Measurements from ENCODE around the gene PKNOX2.

The PKNOX2 gene

GRCh38 chr11:125358254-125358840 lies 193.8 kb downstream of the PKNOX2 start:
- no peak for DNase-seq (ENCODE audit: low spot score)

DNA sequence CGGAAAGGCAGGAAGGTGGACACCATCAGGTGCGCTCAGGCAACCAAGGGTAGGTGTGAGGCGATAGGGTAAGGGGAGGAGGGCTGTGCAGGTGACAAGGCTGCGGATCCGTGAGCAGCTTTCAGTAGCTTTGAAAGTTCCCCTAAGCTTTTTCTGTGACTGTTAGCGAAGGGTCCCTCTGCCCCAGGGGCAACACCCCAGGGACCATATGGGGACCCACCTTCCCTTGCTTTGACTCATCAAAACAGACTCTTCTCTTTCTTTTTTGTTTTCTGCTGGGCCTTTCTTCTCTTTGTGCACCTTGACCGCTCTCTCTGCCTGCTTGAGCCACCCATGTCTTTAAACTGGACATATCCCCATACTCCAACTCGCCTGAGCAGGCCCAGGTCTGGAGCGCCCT lies 194.6 kb downstream of the PKNOX2 start:
- no peak for DNase-seq (ENCODE audit: low spot score)

- DNase-seq (ENCODE audit: low spot score): no peak
Observed at GRCh38 chr11:125360066-125360465, 195.5 kb downstream of the PKNOX2 start.

DNA sequence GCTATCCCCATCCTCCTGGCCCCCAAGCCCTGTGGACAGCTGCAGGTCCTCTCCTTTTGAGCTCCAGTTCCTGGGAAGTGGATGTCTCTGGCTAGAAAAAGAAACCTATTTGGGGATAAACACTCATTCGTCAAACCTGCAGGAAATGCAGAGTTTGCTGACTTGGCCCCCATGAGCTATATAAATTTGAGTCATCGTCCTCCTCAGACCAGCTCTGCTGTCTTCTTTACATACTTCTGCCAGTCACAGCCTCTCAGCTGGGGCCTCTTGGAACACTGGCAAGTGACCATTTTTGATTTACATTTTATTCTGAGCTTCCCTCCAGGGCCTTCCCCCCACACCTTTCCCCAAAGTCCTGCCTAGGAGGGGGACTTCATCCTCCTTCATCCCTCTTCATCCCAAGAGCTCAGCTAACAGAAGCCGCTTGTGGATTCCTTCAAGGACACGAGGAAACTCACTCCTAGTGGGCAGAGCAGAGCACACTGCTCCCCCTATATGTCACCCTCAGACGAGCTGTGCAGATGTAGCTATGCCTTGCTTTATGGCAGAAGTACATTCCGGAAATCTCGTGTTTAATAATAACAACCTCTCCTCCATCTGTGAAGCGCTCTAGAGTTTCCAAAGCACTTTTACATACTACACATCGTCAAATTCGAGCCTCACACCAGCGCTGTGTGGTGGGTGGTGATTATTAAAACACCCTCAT lies 199.7 kb downstream of the PKNOX2 start:
- DNase-seq (ENCODE audit: low spot score): no peak

GRCh38 chr11:125365196-125365931 lies 200.8 kb downstream of the PKNOX2 start:
- peak; percentile 16 for DNase-seq (ENCODE audit: low spot score)

DNA sequence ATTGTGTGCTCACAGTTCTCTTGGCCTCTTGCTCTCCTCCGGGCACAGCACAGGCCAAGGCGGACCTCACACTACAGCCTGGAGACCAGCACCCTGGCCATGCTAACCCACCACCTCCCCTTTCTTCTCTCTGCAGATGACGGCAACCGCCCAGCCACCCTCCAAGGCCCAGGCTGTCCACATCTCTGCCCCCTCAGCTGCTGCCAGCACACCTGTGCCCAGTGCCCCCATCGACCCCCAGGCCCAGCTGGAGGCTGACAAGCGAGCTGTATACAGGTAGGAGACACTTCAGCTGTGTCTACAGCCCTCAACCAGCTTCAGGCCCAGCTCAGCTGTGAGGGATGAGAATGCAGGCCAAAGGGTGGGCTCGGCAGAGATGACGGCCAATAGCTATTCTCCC lies 203.2 kb downstream of the PKNOX2 start:
- no peak for DNase-seq (ENCODE audit: low spot score)

DNA sequence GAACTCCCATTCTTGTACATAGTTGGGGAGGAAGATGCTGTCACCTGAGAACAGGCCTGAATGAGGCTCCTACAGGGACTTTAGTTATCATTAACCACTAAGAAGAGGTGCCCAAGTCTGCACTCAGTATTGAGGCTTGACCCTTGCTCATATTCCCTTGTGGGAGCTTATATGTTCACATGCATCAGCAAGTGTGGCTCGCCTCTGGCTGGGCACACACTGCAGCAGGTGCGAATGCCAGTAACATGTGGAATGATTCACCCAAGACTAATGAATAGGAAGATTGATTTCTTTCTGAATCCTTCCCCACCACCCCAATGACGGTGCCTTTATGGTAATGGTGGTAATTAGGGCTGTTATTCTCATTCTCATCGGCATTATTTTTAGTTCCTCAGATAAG lies 204.2 kb downstream of the PKNOX2 start:
- DNase-seq (ENCODE audit: low spot score): no peak

GRCh38 chr11:125369808-125370207 lies 205.3 kb downstream of the PKNOX2 start:
- no peak for DNase-seq (ENCODE audit: low spot score)

GRCh38 chr11:125370561-125371389 lies 206.2 kb downstream of the PKNOX2 start:
- peak; percentile 42 for DNase-seq (ENCODE audit: low spot score)

DNA sequence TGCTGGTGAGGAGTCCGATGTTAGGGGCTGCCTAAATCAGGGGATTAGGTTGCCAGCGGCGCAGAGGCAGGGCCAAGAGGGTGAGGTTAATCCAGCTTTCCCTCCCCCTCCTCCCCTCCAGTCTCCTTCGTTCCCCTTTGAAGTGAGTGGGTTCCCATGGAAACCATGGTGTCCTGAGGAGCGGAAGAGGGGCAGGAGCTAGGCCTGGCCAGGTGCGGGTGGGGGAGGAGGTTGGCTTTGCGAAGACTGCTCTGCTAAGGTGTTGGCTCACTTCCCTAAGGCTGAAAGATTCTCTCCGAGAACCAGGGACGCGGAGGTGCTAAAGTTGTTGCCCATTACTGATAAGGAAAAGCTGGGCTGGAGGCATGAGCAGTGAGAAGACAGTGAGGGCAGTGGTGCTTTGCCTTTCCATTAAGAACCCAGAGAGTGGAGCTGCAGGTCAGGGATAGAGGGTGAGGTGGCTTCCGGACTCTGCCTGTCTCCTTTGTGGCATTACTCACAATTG lies 206.9 kb downstream of the PKNOX2 start:
- peak; percentile 78 for DNase-seq (ENCODE audit: low spot score)

DNA sequence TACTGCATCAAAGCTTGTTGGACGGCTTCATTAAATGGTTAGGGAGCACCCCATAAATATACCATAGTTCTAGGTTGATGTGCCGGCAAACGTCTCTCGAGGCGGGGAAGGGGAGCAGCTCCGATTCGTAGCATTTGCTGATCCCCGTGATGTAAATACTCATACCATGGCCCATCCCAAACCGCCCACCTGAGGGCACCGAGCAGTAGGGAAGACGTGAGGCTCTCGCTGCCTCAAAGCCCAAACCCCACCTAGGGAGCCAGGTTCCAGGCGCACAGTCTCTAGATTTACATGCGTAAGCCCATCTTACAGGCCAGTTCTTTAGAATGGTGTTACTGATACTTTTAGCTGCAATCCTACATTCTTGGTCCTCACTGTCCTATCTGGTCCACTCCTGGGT lies 207.5 kb downstream of the PKNOX2 start:
- no peak for DNase-seq (ENCODE audit: low spot score)

DNA sequence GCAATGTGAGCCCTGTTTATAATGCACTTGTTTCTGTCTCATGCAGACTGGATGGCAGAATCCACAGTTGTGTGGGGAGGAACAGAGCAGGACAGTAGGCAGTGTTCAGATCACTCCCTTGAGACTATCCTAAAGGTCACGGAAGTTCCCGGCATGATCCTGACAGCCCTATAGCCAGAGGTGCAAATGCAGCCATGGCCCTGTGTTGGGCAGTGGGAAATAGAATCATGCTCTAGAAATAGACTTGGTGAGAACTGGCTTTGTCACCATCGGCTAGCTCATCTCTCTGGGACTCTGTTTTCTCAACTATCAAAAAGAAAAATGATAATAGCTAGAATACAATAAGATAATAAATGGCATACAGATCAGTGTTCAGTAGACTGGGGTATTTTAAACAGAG lies 208.4 kb downstream of the PKNOX2 start:
- no peak for DNase-seq (ENCODE audit: low spot score)

GRCh38 chr11:125373426-125374391 lies 209.2 kb downstream of the PKNOX2 start:
- peak; percentile 16 for DNase-seq (ENCODE audit: low spot score)

GRCh38 chr11:125374398-125374797 lies 209.8 kb downstream of the PKNOX2 start:
- DNase-seq (ENCODE audit: low spot score): no peak

- DNase-seq (ENCODE audit: low spot score): peak; percentile 28
Observed at GRCh38 chr11:125375146-125375545, 210.6 kb downstream of the PKNOX2 start.

GRCh38 chr11:125376117-125376516 lies 211.6 kb downstream of the PKNOX2 start:
- peak; percentile 99 for DNase-seq (ENCODE audit: low spot score)

- DNase-seq (ENCODE audit: low spot score): peak; percentile 64
Observed at GRCh38 chr11:125376856-125377255, 212.3 kb downstream of the PKNOX2 start.

DNA sequence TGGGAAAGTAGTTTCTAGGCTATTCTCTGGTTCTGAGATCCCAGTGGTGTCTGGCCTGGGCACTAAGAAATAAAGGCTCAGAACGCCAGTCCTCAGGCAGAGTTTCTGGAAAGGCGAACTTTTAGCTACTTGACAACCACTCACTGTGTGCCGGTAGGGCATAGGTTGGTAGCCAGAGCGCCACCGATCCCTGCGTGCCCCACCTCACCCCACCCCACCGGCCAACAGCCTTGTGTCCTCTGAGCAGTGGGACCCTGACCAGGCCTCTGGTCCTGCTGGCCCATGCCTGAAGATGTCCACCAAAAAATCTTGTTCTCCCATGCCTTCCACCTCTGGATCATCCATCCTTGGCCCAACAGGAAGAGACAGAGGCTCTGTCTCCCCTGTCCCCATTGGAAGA lies 213.5 kb downstream of the PKNOX2 start:
- no peak for DNase-seq (ENCODE audit: low spot score)

DNA sequence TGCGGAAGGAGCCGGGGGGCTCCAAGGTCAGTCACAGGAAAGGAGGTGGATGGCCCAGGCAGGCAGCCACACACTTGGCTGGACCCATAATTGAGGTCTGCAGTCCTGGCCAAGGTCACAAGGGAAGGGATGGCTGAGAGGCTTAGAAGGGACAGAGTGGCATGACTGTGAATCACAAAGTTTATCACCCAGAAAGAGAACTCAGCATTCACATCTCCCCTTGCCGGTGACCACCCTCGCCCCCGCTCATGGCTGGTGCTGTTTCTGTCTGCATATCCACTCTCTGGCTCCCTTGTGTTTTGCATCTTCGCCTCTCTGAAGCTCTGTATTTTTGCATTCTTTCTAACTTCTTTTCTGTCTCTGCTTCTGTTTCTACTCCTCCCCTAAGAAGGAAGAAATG lies 214.0 kb downstream of the PKNOX2 start:
- DNase-seq (ENCODE audit: low spot score): peak; percentile 10

DNA sequence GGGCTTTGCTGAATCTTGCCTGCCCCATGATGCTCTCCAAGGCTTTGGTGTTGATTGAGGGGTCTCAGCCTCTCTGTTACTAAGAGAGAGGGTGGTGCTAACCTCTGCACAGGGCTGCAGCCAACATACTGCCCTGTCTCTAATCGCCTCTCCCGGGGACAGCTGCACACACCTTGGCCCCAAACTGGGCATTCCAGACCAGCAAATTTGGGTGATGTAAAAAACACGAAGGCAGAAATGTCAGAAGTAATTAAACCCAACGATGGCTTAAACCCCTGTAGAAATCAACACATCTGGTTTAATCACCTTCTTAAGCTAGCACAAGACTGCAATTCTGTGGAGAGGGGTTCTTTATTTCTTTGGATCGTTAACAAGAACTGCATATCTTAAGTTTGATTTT lies 215.0 kb downstream of the PKNOX2 start:
- DNase-seq (ENCODE audit: low spot score): peak; percentile 60

- DNase-seq (ENCODE audit: low spot score): peak; percentile 46
Observed at GRCh38 chr11:125379981-125380380, 215.4 kb downstream of the PKNOX2 start.
